ENCODE data around the gene ITGA6.
A peak's percentile ranks its signal among the peaks of the same experiment; 100 is the strongest.

ITGA6 gene

DNA sequence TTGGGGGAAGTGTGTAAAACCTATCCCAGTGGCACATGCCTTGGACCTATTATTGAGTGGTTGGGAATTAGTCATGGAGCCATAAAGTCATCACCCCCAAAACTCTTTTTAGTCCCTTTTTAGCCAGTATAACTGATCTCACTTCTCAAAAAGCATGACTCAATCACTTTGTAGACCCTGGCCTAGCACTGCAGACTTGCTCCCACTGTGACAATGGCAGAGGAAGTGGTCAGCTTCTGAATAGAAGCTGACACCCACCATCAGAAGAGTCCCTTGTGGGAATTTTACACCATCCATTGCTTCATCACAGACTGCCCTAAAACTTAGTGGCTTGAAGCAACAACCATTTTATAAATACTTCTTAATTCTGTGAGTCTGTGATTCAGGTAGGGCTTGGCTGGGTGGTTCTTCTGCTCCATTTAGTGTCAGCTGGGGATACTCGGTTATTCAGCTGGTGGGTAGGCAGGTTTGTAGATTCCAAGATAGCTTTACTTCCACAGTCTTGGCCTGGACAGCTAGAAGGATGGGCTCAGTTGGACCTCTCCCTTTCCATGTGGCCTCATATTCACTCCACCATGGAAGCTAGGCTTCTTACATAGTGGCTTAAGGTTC, 10.8 kb upstream of the ITGA6 start:
- no peak for DNase-seq (ENCODE audit: low spot score)

DNA sequence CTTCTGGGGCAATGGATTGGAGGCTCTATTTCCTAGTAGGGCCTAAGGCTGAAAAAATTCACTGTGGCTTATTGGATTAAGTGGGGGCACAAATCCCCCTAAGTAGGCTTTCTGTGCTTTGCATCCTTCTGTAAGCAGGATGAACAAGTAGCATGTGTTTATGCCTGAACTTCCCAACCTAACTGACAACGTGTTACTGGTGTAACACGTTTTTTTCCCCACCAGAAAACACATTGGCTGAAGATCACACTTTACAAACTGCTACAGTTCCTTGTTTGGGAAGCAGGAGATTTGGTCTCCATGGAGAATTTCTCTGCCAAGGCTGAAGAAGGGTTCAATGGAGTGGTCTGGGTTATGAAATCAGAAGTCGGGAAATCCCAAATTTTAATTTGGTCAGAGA, 7.2 kb upstream of the ITGA6 start:
- DNase-seq (ENCODE audit: low spot score), result no peak

DNA sequence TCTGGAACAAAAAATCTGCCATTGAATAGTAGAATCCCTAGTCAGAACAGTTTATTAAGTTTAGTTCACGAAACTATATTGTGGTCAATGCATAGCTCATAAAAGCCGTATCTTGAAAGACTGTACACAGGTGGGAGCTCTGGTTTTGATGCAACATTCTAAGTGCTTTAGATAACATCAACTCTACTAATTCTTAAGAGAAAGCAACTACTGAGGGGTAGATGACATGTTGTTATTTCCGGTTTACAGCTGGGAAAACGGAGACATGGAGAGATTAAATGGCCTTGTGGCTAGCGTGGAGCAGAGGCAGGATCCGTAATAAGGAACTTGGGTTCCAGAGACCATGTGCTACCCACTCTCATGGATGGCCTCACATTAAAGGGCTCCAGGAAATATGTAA, 4.2 kb upstream of the ITGA6 start:
- no peak for DNase-seq (ENCODE audit: low spot score)

DNA sequence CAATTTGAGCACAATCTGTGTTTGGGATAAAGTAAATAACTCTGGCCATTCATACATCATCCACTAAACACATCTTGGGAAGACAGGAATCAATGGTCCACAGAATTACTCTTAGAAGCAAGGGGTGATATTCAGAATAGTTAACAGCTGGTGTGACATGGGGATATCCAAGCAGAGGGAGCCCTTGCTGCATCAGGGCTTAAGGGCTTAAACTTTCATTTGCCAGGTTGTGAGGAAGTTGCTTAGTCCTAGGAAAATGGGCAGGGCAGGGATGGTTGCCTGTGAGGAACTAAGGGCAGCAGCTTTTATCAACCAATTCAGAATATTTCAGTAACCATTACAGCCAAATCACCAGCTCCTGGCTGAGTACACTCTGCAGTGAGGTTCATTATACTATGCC, 2.0 kb upstream of the ITGA6 start:
- DNase-seq (ENCODE audit: low spot score), result no peak

DNA sequence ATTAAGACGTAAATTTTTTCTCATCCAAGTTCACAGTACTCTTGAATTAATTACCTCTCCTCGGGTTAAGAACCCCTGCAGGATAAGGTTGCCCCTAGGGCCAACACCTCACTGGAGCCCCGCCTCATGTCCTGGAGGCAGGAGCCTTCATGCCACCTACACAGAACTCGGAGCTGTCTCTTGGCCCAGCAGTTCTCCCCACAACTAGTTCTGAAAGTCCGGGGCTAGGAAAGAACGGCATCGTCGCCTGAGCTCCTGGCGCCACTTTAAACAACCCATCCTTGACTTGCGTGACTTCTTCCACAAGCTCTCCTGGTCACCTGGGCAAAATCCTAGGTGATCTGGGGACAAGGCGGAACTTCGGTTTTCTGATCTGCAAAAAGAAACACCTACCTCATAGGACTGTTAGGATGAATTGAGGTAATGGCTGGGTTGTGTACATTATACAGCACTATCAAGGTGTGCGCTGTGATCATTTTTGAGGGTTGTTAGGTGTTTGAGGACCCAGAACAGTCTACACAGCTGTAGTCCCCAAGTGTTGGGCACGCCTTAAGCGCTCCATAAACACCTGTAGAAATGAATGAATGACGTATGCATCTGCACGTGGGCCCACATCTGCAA, 641 bp upstream of the ITGA6 start:
- DNase-seq (ENCODE audit: low spot score), result no peak

DNA sequence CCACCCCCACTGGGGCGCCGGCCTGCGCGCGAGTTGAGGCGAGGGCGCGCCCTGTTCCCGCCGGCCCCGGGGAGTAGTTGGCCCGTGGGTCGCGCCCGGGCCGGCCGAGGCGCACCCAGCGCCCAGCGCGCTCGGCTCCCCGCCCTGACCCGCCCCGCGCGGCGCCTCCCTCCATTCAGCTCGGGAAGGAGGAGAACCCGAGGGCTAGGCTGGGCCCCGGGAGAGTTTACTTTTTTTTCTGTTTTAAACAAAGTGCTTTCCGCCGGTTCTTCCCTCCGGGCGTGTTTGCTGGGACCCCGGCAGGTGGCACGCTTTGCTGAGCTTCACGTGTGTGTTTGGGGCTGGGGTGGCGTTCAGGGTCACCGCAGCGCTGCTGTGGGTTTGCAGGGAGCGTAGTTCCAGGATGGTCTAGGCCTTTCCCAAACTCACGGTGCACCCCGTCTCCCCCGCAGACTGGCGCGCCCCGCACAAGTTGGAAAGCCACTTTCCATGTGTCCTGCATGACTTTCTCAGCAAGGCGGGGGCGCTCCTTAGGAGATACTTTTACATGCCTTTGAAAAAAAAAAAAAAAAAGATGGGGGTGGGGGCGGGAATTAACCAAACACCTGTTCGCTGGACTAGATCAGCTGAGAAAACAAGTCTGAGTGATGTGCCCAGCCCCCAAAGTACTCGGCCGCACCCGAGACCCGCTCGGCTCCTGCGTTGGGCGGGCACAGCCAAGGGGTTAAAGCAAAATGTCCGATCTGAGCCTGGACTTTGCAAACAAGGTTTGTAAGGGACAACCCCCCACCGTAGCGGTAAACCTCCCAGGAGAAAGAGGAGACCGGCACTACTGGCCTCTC, 825 bp downstream of the ITGA6 start:
- DNase-seq (ENCODE audit: low spot score), result peak; percentile 40

DNA sequence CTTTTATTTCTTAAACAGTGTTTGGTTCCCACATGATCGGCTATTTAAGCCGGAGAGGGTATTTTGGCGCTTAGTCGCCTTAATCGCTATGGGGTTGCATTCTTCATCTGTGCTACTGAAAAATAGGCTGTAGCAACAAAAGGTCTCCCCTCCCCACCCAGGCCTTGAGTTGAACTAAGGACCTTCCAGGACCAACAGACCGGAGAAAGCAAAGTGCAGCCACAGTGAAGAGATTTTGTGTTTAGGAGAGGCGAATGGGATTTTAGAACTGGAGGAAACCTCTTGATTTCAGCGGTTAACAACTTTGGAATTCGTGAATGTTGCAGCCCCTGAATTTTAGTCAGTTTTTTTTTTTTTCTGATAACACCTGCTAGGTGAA, 1.4 kb downstream of the ITGA6 start:
- DNase-seq (ENCODE audit: low spot score), result no peak

DNA sequence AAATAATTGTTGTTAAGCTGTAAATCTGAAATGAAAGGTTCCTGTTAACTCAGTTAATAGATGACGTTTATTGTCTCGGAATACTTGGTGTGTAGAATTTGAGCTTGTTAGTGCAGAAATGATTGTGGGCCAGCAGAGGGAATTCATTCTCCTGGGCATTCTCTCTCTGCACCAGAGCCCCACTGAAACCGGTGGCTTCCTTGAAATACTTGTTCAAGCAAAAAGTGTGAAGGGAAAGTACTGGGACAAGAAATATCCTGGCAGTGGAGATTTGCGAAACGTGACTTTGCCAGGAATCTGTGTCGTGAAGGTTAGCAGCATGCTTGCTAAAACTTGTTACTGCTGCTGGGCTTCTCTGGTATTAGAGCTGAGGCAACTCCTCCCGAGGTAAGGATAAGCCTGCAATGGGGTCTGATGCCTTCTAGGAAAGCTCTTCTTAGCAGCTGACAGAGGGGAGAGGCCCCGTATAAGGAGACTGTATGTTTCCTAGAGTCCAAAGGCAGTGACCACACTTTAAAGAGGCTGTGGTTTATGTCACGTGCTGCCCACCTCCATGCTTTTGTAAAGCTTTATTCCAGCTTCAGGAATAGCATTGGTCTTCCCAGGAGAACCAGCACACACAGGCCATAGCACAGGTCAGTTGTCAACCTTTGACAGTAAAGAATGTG, 2.0 kb downstream of the ITGA6 start:
- DNase-seq (ENCODE audit: low spot score), result peak; percentile 24

DNA sequence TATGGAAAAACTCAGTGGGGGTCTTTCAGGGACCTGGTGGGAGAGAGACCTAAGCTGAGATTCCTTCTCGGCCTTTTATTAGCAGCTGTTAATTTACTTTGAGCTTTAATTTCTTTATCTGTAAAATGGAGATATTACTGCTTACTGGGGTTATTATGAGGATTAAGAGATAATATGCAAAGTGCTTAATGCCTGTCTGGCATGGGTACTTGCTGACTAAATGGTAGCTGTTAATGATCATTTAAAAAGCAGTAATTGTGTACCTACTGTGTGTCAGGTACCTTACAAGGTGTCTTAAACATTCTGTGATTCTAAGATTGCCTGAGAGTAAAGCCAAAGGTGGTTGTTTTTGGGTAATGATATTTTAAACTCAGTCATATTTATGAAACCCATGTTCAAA, 2.6 kb downstream of the ITGA6 start:
- no peak for DNase-seq (ENCODE audit: low spot score)

DNA sequence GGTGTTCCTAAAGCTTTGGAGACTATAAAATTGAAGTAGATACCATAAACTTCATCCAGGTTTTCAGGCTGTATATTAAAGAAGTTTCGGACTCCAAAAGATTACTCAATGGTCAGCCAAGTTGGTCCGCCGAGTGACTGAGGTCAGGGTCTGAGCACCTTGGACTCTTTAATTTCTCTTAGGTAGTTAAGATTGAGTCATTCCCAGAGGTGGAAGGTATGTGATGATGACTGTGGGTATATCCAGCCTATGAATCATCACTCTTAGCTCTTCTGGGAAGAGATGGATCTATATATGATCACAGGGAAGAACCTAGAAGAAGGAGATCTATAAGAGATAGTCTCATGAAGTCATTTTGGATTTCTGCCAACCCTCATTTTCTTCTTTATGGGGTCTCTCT, 3.3 kb downstream of the ITGA6 start:
- no peak for DNase-seq (ENCODE audit: low spot score)

DNA sequence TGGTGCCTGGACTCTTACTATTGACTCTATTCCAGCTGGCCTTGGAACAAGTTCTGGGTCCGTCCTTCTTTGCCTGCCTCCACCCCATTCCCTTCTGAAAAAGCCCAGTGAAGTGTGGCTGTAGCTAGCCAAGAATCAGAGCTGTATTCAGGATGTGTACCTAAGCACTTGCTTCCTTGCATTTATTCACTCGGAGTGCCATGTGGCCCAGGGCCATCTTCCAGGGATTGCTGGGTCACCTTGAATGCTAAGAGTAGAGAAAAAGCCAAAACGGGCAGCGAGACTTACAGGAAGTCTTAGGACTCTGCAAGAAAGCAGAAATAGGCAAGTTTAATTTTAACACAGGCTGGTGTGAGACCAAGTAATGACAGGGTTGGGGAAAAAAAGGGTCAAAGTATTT, 4.1 kb downstream of the ITGA6 start:
- DNase-seq (ENCODE audit: low spot score), result no peak

DNA sequence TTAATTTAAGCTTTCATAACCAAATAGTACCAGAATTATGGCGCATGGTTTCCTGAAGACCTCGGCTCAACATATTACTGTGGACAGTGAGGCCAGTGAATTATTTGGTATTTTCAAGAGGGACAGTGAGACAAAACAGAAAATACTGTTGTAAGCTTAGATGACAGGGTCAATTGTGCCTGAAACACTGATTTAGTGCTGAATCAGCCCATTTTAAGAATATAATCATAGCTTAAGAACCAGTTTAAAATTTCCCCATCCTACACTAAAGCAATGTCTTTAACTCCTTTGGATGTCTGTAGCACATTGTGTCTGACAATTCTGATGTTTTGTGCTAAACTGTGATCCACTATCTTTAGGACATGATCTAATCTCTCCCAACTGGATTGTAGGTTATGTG, 4.6 kb downstream of the ITGA6 start:
- no peak for DNase-seq (ENCODE audit: low spot score)

DNA sequence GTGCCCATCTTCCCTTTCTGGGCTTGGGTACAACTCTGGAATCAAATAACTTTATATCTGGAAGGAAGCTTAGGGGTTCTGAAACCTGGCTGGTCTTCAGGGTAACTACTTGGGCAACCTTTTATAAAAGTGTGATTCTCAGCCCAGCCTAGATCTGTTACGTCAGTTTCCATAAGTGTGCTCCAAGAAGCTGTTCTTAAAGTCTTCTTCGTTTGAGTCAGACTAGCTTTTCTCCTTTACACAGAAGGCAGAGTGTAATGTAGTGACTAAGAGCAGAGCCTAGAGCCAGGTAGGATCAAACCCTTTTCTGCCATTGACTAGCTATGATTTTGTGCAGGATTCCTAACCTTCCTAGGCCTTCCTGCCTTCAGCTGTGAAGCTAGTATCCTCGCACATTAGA, 5.8 kb downstream of the ITGA6 start:
- no peak for DNase-seq (ENCODE audit: low spot score)

DNA sequence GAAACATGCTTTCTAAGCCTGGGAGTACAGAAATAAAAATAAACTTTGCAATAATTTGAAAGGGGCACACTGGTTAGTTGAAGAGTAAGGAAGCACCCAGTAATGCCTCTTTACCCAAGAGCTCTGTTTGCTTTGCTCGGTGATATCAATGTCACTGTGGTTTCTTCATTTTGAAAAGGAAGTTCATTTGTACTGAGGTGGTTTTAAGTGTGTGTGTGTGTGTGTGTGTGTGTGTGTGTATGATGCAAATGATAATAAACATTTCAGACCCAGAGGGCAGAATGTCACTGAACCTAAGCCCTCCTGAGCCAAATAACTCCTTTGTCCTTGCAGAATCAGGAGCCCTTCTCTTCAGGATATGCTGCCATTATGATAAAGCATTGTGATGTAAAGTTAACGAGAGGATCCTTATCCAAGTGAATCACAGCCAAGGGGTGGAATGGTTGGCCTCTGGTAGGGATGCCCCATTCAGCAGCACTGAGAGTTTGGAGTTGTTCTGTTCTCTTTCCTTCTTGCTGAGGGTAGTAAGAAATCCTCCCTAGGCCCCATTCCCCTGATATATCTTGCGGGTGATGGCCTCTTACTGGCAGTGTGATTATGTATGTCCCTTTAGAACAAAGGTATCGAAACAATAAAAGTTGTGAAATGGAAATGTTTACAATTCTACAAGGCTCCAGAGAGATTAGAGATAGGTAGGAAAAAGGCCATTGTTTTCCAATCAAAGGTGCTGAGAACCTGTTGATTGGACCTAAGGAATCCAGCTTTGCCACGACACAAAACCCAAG, 7.6 kb downstream of the ITGA6 start:
- DNase-seq (ENCODE audit: low spot score), result no peak

DNA sequence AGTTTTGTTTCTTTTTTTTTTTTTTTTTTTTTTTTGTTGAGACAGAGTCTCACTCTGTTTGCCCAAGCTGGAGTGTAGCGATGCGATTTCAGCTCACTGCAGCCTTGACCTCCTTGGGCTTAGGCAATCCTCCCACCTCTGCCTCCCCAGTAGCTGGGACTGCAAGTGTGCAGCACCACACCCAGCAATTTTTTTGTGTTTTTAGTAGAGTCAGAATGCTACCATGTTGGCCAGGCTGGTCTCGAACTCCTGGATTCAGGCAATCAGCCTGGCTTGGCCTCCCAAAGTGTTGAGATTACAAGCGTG, 8.2 kb downstream of the ITGA6 start:
- DNase-seq (ENCODE audit: low spot score), result no peak

DNA sequence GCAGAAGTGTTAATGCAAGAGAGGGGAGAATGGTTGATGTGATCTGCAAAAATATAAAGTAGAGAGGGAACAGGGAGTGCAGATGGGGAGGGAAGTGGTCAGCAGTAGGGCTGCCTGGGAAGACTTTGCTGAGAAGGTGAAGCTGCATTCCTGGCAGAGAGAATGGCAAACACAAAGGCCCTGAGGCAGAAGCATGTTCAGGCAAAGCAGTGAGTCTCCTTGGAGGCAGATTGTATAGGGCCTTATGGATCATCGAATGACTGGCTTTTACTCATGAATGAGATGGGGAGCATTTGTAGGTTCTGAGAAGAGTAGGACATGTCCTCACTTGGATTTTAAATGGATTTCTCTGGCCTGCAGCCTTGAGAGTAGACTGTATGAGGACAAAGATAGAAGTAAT, 9.5 kb downstream of the ITGA6 start:
- DNase-seq (ENCODE audit: low spot score), result no peak

DNA sequence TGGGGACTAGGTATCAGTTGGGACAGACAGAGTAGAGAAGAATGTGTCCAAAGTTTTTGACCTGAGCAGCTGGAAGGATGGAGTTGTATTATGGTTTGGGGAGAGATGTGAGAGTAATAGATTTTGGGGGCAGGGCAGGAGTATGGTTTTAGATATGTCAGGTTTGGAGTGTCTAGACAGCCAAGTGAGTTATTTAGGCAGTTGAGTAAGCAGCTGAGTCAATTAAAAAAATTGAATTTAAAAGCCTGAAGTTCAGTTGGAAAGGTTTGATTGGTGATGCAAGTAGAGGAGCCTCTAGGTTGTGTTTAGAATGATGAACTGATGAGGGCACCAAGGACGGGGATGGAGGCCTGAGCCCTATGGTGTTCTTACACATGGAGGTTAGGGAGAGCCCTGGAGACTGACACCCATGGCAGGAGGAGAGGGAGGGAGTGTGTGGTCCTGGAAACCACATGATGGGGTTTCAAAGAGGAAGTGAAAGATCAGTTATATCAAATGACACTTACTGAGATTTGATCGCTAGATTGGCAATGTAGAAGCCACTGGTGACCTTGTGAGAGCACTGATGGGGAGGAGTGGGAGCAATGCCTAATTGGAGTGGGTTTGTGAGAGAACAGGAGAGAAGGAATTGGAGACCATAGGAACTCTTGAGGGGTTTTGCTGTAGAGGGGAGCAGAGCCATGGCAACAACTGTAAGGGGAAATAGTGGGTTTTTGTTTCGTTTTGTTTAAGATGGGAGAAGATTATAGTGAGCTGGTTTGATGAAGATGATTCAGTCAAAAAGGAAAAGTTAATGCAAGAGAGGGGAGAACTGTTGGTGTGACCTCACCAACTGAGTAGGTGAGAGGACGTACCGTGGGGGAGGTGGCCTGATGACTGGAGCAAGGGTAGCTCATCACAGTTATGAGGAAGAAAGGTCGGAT, 10.3 kb downstream of the ITGA6 start:
- DNase-seq (ENCODE audit: low spot score), result no peak

DNA sequence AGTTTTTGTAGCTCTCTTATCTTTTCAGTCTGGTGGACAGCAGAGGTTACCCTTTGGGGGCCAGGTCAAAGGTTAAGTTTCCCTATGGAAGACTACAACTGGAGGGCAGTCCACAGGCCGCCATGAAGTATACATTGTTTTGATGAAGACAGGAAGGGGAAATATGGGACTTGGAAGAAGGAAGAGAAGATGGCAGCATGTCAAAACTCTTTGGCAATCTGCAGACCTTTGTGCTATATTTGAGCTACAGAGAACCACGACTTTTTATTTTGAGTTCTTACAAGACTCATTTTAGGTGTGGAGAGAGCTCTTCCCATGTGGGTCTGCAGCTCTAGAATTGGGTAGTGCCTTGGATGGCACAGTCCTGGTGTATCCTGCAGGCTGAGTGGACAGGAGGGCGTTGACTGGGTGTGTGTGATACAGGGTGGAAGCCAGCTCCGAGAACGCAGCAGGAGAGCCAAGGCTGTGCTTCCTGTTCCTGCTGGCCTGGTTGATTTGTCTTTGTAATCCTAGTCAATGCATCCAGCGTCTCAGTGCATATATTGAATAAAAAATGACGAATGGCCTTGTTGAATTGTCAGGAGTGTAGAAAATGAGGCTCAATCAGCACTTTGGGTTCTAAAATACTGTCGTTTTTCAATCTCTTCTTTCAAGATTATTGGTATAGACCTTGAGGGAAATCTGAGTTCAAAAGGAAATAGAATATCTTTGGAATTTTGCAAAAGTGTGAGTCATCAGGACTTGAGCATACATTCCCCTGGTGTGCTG, 11.5 kb downstream of the ITGA6 start:
- DNase-seq (ENCODE audit: low spot score), result peak; percentile 44

DNA sequence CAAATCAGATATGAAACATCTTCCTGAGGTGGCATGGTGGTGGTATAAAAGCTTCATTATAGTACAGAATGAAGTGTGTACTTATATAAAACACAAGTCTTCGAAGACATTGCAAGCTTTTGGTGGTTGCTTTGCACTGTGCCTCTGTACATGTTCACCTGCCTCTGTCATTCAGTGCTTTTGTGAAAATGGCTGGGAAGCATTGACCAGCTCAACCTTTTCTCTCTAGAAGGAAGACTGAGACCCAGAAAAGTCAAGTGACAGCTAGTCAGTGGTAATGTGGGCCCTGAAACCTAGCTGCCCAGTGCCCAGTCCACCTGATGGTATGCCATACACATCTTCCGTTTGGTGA, 12.1 kb downstream of the ITGA6 start:
- no peak for DNase-seq (ENCODE audit: low spot score)

DNA sequence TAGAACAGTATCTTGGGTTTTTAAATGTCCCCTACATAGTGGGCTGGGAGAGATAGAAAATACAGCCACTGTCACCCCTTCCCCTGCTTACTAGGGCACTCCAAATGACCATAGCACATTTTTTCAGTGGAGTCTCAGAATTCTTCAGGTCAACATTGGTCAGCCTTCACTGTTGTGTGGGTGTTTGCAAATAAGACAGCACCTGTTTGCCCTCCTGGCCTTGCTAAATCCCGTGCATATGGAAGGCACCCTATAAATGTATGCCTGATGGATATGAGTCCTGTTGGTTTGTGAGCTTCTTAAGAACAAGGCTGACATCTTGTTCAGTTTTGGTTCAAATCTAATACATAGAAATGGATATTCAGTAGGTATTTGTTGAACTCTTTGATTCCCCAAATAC, 12.5 kb downstream of the ITGA6 start:
- DNase-seq (ENCODE audit: low spot score), result no peak

DNA sequence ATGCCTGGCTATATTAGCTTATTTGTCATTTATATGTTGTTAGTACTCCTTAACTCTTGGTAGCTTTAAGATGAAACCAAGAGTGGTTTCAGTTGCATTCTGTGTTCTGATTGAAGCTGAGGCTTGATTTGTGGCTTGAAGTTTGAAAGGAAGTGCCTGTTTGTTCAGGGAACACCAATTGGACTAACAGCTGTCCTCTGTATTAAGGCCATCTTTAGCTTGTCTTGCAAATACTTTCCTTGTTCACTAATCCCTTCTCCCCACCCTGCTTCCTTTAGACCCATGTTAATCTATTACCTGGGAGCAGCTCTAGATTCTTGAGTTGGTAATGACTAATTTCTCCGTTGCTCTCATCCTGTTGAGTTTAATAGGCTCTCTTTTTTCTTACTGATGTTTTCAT, 13.4 kb downstream of the ITGA6 start:
- no peak for DNase-seq (ENCODE audit: low spot score)
